ENCODE measurements around the gene MDK. TPM values are rescaled to one million over a fixed set of nuclear protein-coding genes. Genes with fewer than 3 reads are reported as not detected.

Gene MDK
- total RNA-seq, 1 experiment from 2014 or later, result 286 TPM

GRCh38 chr11:46385169-46386004 lies 3.9 kb downstream of the MDK start:
- DNase-seq (ENCODE audit: low read depth, low spot score) (no peak), ATAC-seq (no peak)
- TF ChIP-seq RAD21 (IDR thresholded peaks at IDR 0.05; ENCODE audit: low read depth) (no peak), POLR2A (IDR thresholded peaks at IDR 0.05; ENCODE audit: borderline replicate concordance, extremely low read depth, insufficient read depth, insufficient read length) (no peak), EZH2 (IDR thresholded peaks at IDR 0.05) (no peak), CEBPB (IDR thresholded peaks at IDR 0.05; ENCODE audit: low read depth) (no peak), SP1 (IDR thresholded peaks at IDR 0.05; ENCODE audit: low read depth) (no peak), REST (IDR thresholded peaks at IDR 0.05; ENCODE audit: low read depth) (no peak), ELF1 (IDR thresholded peaks at IDR 0.05; ENCODE audit: borderline replicate concordance, low read depth) (no peak), ZFX (IDR thresholded peaks at IDR 0.05) (no peak), MAX (IDR thresholded peaks at IDR 0.05) (no peak), CBX3 (IDR thresholded peaks at IDR 0.05; ENCODE audit: low read depth) (no peak), SRF (IDR thresholded peaks at IDR 0.05; ENCODE audit: low read depth) (no peak), CTCF (IDR thresholded peaks at IDR 0.05 in 2 of 3, conservative IDR thresholded peaks at IDR 0.05 in 1 of 3; ENCODE audit: borderline replicate concordance in 1 of 3, insufficient read depth in 1 of 3, low read depth in 2 of 3, low read length in 2 of 3) (no peak), EZH2phosphoT487 (IDR thresholded peaks at IDR 0.05; ENCODE audit: borderline replicate concordance) (no peak), SIN3A (IDR thresholded peaks at IDR 0.05; ENCODE audit: low read depth) (no peak), JUND (IDR thresholded peaks at IDR 0.05) (no peak), YY1 (IDR thresholded peaks at IDR 0.05; ENCODE audit: extremely low read depth, insufficient replicate concordance, low read depth, low read length) (no peak), ATF3 (IDR thresholded peaks at IDR 0.05) (no peak)
- H3K4me1 ChIP-seq (ENCODE audit: control insufficient read depth in 1 of 2, insufficient read depth in 2 of 2, low read length in 2 of 2), result peaks cover 27 to 80% of the 10 kb centered on the region in 2 experiments
- no peaks in the 10 kb centered on the region for H3K36me3 ChIP-seq (ENCODE audit: control insufficient read depth in 1 of 2, insufficient read depth in 2 of 2, low read length in 2 of 2)
- no peak overlapping the region for H3K27ac ChIP-seq (ENCODE audit: low read depth, low read length)
- peaks cover 12% of the 10 kb centered on the region; the same call in 1 of the 2 replicates for H3K79me2 ChIP-seq (ENCODE audit: insufficient read depth, low read length)
- no peaks in the 10 kb centered on the region for H4K20me1 ChIP-seq (ENCODE audit: insufficient read depth)
- ChIA-PET RAD21 (ENCODE audit: low non-redundant PET in 1 of 2, low total read pairs in 2 of 2, uncharacterized antibody in 2 of 2, unreplicated experiment in 2 of 2) (no interaction called here), POLR2A (no interaction called here), CTCF (no interaction called here)
- H3K4me2 ChIP-seq (ENCODE audit: low read length), result no peak overlapping the region
- H3K4me3 ChIP-seq (replicated peaks in 1 of 2; ENCODE audit: low read depth in 1 of 2, low read length in 2 of 2), result no peak overlapping the region
- no peak overlapping the region for H3K9ac ChIP-seq (ENCODE audit: low read length)
- intact Hi-C loops (cut with micrococcal nuclease), result loop anchor here (10.0 kb wide), 2 partner anchors 229 to 419 kb away; partner anchors contain the start of genes ATG13 and HARBI1
- H3K9me3 ChIP-seq (ENCODE audit: control insufficient read depth in 1 of 2, insufficient read depth in 1 of 2, low read depth in 1 of 2, low read length in 2 of 2), result no peaks in the 10 kb centered on the region
- H2AFZ ChIP-seq (ENCODE audit: low read depth, low read length, poor library complexity, severe bottlenecking), result no peak overlapping the region
- no peaks in the 10 kb centered on the region for H3K9me2 ChIP-seq (ENCODE audit: insufficient read depth)
- H3K27me3 ChIP-seq (ENCODE audit: insufficient read depth, low read length), result no peaks in the 10 kb centered on the region
- BruUV-seq (replicated peaks), result no TSS peak
